ENCODE data around the gene SRP72.

DNA sequence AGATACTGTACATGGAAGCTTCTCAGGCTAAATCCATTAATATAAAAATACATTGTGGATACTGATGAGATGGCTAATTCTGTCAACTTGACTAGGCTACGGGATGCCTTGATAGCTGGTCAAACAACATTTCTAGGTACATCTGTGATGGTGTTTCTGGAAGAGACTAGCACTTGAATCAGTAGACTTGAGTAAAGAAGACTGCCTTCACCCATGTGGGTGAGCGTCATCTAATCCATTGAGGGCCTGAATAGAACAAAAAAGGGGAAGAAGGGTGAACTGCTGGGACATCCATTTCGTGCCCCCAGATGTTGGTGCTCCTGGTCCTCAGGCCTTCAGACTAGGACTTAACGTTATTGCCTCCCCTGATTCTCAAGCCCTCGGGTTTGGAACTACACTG is 3.7 kb upstream of the SRP72 start:
- TF ChIP-seq GATA2 (IDR thresholded peaks at IDR 0.05; ENCODE audit: low read depth, low read length) = no peak
- no peak for TF ChIP-seq GATA3 (IDR thresholded peaks at IDR 0.05; ENCODE audit: low read depth, low read length)

Data from SH-SY5Y (cell line).